Activated CD4-positive, CD25-positive, alpha-beta regulatory T cell treated with anti-CD3 and anti-CD28 coated beads, Interleukin-2, amount 50 U/mL, for 24 hours (primary cell): Measurements from ENCODE around the gene CCT7.
A peak's percentile ranks its signal among the peaks of the same experiment; 100 is the strongest.
"Not testable (repeated sequence)": the region's sequence is repeated elsewhere in the genome, so short reads cannot be mapped to it uniquely, and the experiment has no call there.

ENCODE experiments used
- ATAC-seq, 2 donors: fragments of 150-1000 bp; cut with Tn5 transposase; one replicate each; pipeline ENCODE4 v1.10.0; 2021; ENCODE audit warnings: mild to moderate bottlenecking in 1 of 2, moderate library complexity in 1 of 2

The CCT7 gene

DNA sequence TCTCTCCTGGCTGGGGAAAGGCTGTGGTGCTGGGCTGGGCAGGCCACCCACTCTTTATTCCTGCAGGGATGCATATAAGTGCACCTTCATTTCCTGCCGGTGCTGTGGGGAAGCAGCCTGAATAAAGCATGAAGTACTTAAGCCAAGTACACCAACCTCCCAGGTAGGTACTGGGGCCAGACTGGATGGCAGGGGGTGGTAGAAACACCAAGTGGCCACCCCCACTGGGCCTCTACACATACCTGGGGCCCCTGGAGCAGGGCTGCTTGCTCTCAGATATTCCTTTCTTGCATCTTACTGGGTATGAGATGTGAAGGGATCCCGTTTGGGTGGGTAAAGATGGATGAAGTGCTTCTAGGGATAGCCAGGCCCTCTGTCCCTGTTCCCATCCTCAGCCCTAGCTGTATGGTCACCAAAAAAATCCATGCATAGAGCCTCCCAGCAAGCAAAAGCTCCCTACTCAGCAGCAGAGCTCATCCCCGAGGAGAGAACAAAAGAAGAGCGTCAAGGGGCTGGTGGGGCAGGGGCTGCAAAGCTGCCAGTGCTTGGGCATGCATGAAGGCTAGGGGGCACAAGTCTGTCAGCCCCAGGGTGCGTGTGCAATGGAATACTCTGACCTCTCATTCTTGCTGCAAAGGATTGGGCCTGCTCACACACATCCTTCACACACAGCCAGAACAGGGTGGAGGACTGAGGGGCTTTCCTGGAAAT, 22.0 kb downstream of the CCT7 start:
- no peak for ATAC-seq

DNA sequence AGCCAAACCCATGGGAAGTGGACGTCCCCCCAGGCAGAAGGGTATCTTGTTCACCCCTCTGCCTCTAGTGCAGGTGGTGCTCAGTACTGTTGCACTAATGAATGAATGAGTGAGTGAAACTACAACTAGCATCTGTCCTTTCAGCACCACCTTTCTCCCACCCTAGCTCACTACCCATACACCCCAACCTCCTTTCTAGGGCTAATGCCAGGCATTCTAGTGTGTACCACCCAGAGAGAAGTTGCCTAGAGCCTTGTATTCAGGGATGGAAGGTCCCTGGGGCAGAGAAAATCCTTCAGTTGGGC, 22.5 kb downstream of the CCT7 start:
- ATAC-seq, result no peak

DNA sequence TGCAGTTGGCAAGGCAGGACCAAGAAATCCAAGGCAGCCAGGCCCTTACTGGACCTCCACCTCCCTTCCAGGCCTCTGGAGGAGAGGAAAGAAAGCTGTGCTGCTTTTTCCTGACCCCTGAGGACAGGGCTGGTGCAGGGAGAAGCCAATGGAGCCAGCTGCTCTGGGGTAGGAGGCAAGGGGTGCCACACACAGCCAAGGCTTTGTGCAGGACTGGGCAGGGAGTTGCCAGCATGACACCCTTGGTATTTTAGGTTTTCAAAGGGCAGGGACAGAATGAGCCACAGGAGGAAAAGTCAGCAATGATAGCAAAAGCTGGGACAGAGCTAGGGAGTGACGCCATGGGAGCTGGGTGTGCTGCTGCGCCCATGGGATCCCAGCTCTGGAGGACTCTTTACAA, 22.9 kb downstream of the CCT7 start:
- ATAC-seq, result no peak

DNA sequence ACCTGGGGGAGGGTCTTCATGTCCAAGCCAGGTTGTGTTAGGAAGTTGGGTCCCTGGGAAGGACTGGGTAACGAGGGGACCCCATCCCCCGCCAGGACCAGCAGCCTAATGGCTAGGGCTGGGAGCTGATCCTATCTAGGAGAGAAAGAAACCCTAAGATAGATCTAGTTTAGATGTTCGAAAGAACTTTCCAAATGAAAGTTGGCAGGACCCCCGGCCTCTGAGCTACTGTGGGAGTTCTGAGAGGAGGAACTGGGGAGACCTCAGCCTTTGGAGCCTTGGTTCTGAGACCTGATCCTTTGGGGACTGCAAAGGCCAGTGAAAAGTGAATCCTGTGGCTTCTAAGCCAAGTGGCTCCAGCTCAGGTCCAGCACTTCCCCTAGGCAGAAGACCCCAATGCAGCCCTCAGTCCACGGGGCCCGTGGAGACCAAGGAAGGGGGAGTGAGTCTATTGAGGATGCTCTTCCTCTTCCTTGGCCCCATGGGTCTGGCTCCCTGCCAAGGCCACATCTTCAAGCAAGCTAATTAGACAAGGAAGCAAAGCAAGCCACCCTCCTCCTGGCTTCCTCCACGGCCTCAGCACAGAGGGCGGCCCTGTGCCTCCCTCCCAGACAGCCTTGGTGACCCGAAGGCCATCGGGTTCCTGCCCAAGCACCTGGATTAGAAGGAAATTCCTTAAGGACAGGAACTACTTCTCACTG, 23.5 kb downstream of the CCT7 start:
- ATAC-seq, result no peak

DNA sequence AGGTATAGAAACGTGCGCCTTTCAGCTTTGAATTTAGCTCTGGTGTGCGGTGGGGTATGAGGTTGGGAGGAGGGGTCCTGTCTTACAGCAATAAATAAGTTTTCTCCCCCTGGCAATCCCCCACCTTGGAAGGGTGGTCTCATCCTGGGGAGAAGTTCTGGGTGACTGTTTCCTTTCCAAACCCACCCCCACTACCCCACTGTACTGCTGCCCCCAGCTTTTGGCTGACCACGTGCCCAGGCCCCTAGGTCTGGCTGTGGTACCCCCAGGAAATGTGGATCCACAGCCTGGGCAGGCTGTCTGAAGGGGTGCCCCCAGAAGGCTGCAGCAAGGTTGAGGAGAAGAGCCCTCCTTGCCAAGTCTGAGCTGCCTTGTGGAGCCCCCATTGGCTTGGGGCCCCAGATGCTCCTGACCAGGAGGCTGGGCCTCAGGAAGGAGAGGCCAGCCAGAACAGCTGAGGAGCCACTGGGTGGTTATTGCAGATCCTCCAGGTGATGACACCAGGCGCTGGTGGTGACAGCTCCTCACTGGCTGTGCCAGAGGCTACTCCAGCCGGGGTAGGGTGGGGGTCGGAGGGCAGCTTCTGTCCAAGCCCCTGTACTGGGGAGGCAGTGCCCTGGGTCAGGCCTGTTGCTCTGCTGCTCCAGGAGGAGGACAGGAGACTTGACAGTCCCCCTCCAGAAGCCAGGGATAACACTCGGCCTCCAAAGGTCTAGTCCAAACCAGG, 24.2 kb downstream of the CCT7 start:
- no peak for ATAC-seq

- ATAC-seq, result no peak
Measured at GRCh38 chr2:73258913-73259215, 24.8 kb downstream of the CCT7 start.

DNA sequence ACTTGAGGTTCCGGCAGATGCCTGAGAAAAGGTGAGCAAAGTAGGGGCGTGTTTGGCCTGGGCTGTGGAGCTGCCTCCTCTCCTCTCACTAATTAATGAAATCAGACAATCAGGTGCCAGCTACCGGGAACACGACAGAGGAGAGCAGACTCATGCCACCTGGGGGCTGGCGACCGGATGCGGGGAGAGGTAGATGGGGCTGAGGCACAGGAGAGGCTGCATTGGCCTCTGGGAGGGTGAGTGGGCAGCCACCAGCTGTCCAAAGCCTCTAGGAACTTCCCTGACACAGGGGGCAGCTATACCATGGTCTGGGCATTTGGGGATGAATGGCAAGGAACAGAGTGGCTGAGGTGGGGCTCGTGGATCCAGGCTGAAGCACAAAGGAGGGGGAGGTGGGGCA, 25.2 kb downstream of the CCT7 start:
- ATAC-seq, result no peak

- ATAC-seq, result no peak
Measured at GRCh38 chr2:73259704-73260337, 25.7 kb downstream of the CCT7 start.

- ATAC-seq, result no peak
Measured at GRCh38 chr2:73260338-73260984, 26.4 kb downstream of the CCT7 start.

DNA sequence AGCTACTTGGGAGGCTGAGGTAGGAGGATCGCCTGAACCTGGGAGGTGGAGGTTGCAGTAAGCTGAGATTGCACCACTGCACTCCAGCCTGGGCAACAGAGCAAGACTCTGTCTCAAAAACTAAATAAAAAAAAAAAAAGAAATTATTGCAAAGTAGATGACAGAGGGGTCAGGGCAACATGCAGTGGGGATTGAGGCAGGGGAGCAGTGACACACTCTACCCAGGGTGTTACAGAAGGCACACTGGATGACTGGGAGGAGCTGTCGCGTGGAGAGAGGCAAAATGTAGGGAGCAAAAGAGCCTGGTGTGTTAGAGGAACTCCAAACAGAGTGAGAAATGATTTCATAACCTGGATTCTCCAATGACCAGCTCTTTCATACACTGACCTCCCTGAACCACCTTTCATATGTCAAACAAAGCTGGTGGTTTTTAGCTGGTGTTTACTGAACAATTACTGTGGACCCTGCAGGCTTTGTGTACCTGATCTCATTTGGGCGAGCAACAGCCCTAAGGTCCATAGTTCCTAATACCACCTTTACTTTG, 28.1 kb downstream of the CCT7 start:
- no peak for ATAC-seq

DNA sequence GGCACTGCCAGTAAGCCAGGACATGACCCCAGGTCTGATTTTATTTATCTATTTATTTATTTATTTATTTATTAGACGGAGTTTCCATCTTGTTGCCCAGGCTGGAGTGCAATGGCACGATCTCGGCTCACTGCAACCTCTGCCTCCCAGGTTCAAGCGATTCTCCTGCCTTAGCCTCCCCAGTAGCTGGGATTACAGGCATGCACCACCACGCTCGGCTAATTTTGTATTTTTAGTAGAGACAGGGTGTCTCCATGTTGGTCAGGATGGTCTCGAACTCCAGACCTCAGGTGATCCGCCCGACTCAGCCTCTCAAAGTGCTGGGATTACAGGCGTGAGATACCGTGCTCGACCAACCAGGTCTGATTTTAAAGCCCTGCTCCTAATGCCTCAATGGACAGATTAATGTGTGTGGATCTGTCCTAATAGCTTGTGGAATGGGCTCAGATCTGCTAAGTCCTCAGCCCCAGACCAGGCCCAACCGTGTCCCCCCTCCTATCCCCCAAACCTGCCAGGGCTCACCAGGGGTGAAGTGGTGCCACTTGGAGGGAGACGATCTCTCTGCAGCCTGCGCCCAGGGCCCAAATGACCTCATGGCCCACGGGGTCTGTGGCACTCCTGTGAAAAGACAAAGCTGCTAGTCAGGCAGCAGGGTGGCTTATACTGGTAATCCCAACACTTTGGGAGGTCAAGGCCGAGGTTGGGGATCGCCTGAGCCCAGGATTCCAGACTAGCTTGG, 28.8 kb downstream of the CCT7 start:
- not testable (repeated sequence) for ATAC-seq

DNA sequence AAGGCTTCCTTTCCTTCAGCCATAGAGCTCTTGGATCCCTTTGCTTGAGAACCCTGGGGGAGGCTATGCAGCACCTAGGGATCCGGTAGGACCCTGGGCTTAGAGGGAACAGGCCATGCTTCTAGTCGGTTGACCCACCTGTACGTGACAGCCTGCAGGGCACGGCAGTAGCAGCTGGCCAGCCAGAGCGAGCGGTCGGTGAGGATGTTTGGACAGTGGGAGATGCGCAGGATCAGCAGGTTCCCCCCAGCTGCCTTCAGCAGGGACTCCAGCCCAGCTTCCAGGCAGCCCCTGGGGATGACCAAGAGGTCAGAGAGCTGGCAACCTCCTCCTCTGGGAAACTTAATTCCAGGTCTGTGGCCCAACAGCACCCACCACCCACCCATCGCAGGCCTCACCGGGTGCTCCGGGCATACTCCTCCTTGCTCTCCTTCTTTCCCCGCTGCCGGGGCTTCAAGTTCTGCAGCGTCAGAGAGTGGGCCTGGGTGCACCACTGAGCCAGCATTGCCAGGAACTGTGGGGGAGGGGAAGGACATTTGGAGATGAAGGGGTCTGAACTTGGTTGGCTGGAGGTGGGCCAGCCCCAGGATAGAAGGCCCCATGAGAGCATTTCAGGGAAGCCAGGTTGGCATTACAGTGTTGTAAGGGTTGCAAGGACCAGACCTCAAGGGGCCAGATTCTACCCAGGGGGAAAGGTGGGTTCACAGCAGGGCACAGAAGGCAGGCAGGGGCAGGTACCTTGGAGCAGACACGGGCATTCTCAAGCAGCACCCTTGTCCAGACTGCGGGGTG, 29.6 kb downstream of the CCT7 start:
- no peak for ATAC-seq

GRCh38 chr2:73264332-73264606, 30.2 kb downstream of the CCT7 start:
- no peak for ATAC-seq

- no peak for ATAC-seq
Measured at GRCh38 chr2:73264783-73265182, 30.7 kb downstream of the CCT7 start.

- no peak for ATAC-seq
Measured at GRCh38 chr2:73265298-73266060, 31.4 kb downstream of the CCT7 start.

- ATAC-seq, result no peak
Measured at GRCh38 chr2:73266061-73266901, 32.2 kb downstream of the CCT7 start.

GRCh38 chr2:73267008-73267407, 32.9 kb downstream of the CCT7 start:
- no peak for ATAC-seq

DNA sequence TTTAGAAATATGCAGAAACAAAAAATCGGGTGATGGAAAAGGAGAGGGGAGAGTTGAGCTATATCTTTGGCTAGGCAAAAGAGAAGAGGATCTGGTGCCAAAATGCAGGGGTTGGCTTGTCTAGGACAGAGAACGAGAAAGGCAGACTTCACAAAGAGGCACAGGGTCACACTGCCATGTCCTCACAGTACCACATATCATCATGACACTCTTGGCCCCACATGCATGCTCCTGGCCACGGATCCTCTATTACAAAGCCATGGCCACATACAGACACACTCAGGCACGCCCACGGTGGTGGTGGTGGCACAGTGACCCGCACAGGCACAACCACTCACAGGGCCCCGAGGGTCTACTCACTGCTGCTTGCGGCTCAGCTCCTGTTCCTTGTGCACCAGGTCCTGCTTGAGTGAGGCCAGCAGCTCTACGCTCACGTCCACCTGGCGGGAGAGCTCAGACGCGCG, 34.3 kb downstream of the CCT7 start:
- no peak for ATAC-seq

GRCh38 chr2:73268830-73269685, 35.0 kb downstream of the CCT7 start:
- ATAC-seq, result peak; percentile 89 to 91
